HL-60 (cell line): ENCODE results near the gene SLC7A10.

Experiments used
- DNase-seq, 2 experiments: peaks; one replicate each; pipeline ENCODE4 v3.0.0-alpha.2; 2010 to 2020; ENCODE audit warnings: low read depth in 1 of 2, low spot score in 1 of 2
- H3K27ac ChIP-seq: fragments of 250-450 bp; sonication (Bioruptor Pico); replicated peaks from 2 replicates; pipeline ENCODE4 v1.5.1; 2020; ENCODE audit warnings: mild to moderate bottlenecking, moderate library complexity
- H3K27me3 ChIP-seq: fragments of 250-450 bp; sonication (Bioruptor Pico); 2 replicates; pipeline ENCODE4 v1.5.1; 2021; ENCODE audit warnings: mild to moderate bottlenecking, moderate library complexity; ENCODE audit not compliant: insufficient read depth, poor library complexity, severe bottlenecking
- H3K4me3 ChIP-seq: replicated peaks from 2 replicates; pipeline ENCODE4 v1.5.1; 2011; ENCODE audit warnings: mild to moderate bottlenecking, control low read depth, low read length; ENCODE audit not compliant: insufficient read depth
- CTCF ChIP-seq: IDR thresholded peaks from one replicate; pipeline ENCODE4 v1.5.1; 2011; ENCODE audit warnings: low read length, control low read depth, inconsistent platforms; ENCODE audit not compliant: insufficient read depth
- GABPA ChIP-seq: IDR thresholded peaks from 2 replicates; pipeline ENCODE4 v1.6.1; 2012; ENCODE audit warnings: low read depth
- POLR2AphosphoS5 ChIP-seq: IDR thresholded peaks from 2 replicates; pipeline ENCODE4 v1.6.1; 2012; ENCODE audit warnings: low read depth
- REST ChIP-seq: IDR thresholded peaks from 2 replicates; pipeline ENCODE4 v1.6.1; 2012; ENCODE audit warnings: low read depth; ENCODE audit not compliant: insufficient replicate concordance
- SPI1 ChIP-seq: IDR thresholded peaks from 2 replicates; pipeline ENCODE4 v1.6.1; 2012; ENCODE audit warnings: low read depth, mild to moderate bottlenecking, borderline replicate concordance

The SLC7A10 gene

DNA sequence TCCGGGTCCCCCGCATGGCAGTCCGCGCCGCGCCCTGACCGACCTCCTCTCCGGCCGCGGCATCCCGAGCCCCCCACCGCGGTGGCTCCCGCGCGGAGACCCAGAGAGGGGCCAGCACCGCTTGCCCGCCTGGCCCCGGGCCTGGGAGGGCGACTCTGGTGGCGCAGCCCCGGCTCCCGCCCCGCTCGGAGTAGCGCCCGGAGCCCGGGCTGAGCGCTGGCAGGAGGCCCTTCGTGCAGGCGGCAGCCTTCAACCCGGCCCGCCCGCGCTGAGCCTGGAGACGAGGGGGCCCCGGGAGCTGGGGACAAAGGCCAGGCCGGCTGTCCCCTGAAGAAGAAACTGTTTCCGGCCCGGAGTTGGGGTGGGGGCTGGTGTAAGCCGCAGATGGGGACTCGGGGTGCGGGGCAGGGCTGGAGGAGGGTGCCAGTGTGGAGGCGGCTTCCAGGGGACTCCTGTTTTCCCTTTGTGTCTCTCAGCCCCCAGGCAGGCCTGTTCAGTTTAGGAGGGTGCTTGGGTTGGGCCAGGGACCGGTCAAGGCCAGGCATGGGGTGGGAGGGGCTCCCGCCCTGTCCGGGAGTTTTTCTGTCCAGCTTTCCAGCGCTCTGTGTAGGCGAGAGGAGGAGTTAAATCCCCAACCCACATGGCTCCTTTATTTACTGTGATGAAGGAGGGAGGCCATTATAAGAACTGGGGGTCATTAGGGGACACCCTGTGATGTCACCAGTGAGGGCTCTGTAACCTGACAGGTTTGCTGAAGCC is 30.6 kb downstream of the SLC7A10 start:
- peak in 1 of 2 experiments; percentile 38 for DNase-seq
- peak overlapping the region; percentile 78 for H3K4me3 ChIP-seq
- no peaks in the 10 kb centered on the region for H3K27me3 ChIP-seq
- TF ChIP-seq GABPA (no peak), POLR2AphosphoS5 (no peak), CTCF (no peak), SPI1 (no peak), REST (no peak)
- H3K27ac ChIP-seq: peak overlapping the region; percentile 98

DNA sequence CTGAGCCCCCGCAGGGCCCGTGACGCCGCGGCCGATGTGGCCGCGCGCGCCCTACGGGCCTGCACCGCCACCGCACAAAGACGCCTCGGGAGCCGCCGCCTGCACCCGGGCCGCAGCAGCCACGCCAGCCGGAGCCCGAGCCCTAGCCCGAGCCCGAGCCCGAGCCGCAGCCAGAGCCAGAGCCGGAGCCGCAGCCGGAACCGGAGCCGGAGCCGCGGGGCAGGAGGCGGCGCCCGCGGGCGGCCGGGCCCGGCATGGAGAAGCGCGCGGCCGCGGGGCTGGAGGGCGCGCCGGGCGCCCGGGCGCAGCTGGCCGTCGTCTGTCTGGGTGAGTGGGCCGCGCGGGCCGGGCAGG is 31.1 kb downstream of the SLC7A10 start:
- DNase-seq: no peak
- H3K4me3 ChIP-seq: peak overlapping the region; percentile 78

More for the DNA sequence above, 31.1 kb downstream of the SLC7A10 start:
- H3K27me3 ChIP-seq: no peaks in the 10 kb centered on the region
- no peak overlapping the region for H3K27ac ChIP-seq
- TF ChIP-seq GABPA (no peak), POLR2AphosphoS5 (no peak), REST (no peak), SPI1 (no peak), CTCF (no peak)
